IPS DF 6.9 (cell line): ENCODE data around the gene AIFM3.

ENCODE experiments used
- DNase-seq: peaks from one replicate; pipeline ENCODE4 v3.0.0-alpha.2; 2013; ENCODE audit warnings: low read depth, low spot score
- H3K27ac ChIP-seq: one replicate; pipeline ENCODE4 v1.5.1; 2013; ENCODE audit warnings: low read length, control low read depth
- H3K27me3 ChIP-seq: 2 replicates; pipeline ENCODE4 v1.6.1; 2013; ENCODE audit warnings: mild to moderate bottlenecking, low read length; ENCODE audit not compliant: control insufficient read depth, insufficient read depth
- H3K36me3 ChIP-seq: 2 replicates; pipeline ENCODE4 v1.6.1; 2013; ENCODE audit warnings: low read length; ENCODE audit not compliant: control insufficient read depth, insufficient read depth
- H3K4me1 ChIP-seq: 2 replicates; pipeline ENCODE4 v1.6.1; 2013; ENCODE audit warnings: low read length; ENCODE audit not compliant: control insufficient read depth, insufficient read depth
- H3K4me3 ChIP-seq: 2 replicates; pipeline ENCODE4 v1.5.1; 2013; ENCODE audit warnings: mild to moderate bottlenecking, low read length
- H3K9me3 ChIP-seq: 2 replicates; pipeline ENCODE4 v1.6.1; 2013; ENCODE audit warnings: low read length, inconsistent platforms; ENCODE audit not compliant: control insufficient read depth, insufficient read depth
- WGBS: extraction: QIAGEN DNeasy Blood & Tissue Kit; methylation state at CpG from one replicate; pipeline ENCODE4 v1.1.7; 2013; ENCODE audit warnings: mixed read lengths, missing lambda C conversion rate; ENCODE audit not compliant: insufficient read length, insufficient coverage; 5-methylcytosine and 5-hydroxymethylcytosine counted together

The AIFM3 gene

DNA sequence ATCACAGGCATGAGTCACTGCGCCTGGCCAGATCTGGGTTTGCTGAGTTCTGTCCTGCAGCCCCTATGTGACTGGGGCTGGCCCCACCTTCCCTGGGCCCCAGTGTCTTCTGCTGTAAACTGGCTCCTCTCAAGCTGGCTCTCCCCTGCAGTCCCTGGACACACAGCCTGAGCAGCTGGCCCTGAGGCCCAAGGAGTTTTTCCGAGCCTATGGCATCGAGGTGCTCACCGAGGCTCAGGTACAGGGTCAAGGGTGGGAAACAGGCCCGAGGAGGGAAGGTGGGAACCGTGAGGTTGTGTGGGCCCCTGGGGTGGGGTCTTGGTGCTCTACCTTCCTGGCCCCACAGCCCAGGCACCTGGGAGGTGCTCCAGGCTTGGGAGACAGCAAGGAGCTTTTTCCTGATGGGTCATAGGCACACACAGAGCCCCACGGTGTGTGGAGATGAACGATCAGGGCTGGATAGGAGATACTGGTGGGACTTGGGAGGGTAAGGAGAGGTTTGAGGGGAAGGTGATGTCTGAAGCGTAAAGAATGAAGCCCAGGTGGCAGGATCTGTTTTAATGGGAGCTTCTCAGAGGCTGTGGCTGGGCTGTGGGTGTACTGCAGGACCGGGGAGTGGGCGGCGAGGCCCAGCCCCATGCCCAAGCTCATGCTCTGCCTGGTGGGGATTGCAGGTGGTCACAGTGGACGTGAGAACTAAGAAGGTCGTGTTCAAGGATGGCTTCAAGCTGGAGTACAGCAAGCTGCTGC lies 8.7 kb downstream of the AIFM3 start:
- Histone ChIP-seq H3K27me3 (no peaks in the 10 kb centered on the region), H3K36me3 (no peaks in the 10 kb centered on the region), H3K4me3 (no peak overlapping the region), H3K4me1 (peaks cover 6% of the 10 kb centered on the region; the same call in 1 of the 2 replicates), H3K27ac (no peak overlapping the region), H3K9me3 (no peaks in the 10 kb centered on the region)
- WGBS: no CpG with 5 or more reads among the region's 14 CpGs
- DNase-seq: no peak

GRCh38 chr22:20976291-20976877 lies 9.3 kb downstream of the AIFM3 start:
- H3K9me3 ChIP-seq: no peaks in the 10 kb centered on the region
- no CpG with 5 or more reads among the region's 24 CpGs for WGBS
- H3K27ac ChIP-seq: no peak overlapping the region
- no peak overlapping the region for H3K4me3 ChIP-seq
- DNase-seq: no peak
- no peaks in the 10 kb centered on the region for H3K36me3 ChIP-seq
- no peaks in the 10 kb centered on the region for H3K27me3 ChIP-seq
- H3K4me1 ChIP-seq: peaks cover 4% of the 10 kb centered on the region; the same call in 1 of the 2 replicates

DNA sequence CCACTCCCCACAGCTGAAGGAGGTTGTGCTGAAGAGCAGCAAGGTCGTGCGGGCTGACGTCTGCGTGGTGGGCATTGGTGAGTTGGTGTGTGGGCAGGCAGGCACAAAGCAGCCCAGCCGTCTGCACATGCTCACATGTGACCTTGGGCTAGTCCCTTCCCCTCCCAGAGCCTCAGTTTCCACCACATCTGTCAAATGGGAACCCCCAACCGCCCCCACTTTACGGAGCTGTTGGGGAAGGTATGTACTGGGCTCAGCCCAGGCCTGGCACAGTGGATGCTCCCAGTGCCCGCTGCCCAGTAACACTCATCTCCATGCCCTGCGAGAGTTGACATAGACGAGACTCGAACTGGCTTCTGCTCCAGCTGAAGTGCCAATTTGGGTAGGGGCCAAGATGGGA lies 10.0 kb downstream of the AIFM3 start:
- H3K27me3 ChIP-seq: no peaks in the 10 kb centered on the region

GRCh38 chr22:20977516-20978170 lies 10.6 kb downstream of the AIFM3 start:
- no peak overlapping the region for H3K27ac ChIP-seq
- no peaks in the 10 kb centered on the region; the same call in 1 of the 2 replicates for H3K36me3 ChIP-seq
- no peak overlapping the region for H3K4me3 ChIP-seq
- H3K9me3 ChIP-seq: no peaks in the 10 kb centered on the region
- H3K4me1 ChIP-seq: peaks cover 4% of the 10 kb centered on the region; the same call in 1 of the 2 replicates
- no peaks in the 10 kb centered on the region for H3K27me3 ChIP-seq
- WGBS: no CpG with 5 or more reads among the region's 17 CpGs
- DNase-seq: no peak

More for the DNA sequence above, 10.0 kb downstream of the AIFM3 start:
- Histone ChIP-seq H3K27ac (no peak overlapping the region), H3K4me1 (peaks cover 4% of the 10 kb centered on the region; the same call in 1 of the 2 replicates), H3K4me3 (no peak overlapping the region), H3K36me3 (no peaks in the 10 kb centered on the region; the same call in 1 of the 2 replicates), H3K9me3 (no peaks in the 10 kb centered on the region)
- DNase-seq: no peak
- no CpG with 5 or more reads among the region's 11 CpGs for WGBS

GRCh38 chr22:20978419-20978818 lies 11.4 kb downstream of the AIFM3 start:
- Histone ChIP-seq H3K27me3 (no peaks in the 10 kb centered on the region), H3K4me3 (no peak overlapping the region)

GRCh38 chr22:20979243-20979809 lies 12.3 kb downstream of the AIFM3 start:
- Histone ChIP-seq H3K4me3 (peak overlapping the region; percentile 7; the same call in 1 of the 2 replicates), H3K27me3 (no peaks in the 10 kb centered on the region), H3K9me3 (no peaks in the 10 kb centered on the region), H3K36me3 (no peaks in the 10 kb centered on the region; the same call in 1 of the 2 replicates), H3K27ac (no peak overlapping the region), H3K4me1 (peaks cover 5% of the 10 kb centered on the region)
- no CpG with 5 or more reads among the region's 39 CpGs for WGBS
- DNase-seq: no peak

More at GRCh38 chr22:20978419-20978818, 11.4 kb downstream of the AIFM3 start:
- DNase-seq: no peak
- H3K36me3 ChIP-seq: no peaks in the 10 kb centered on the region; the same call in 1 of the 2 replicates
- no peaks in the 10 kb centered on the region for H3K9me3 ChIP-seq
- no peak overlapping the region for H3K27ac ChIP-seq
- H3K4me1 ChIP-seq: peaks cover 5% of the 10 kb centered on the region
- no CpG with 5 or more reads among the region's 2 CpGs for WGBS

- DNase-seq: no peak
- no peaks in the 10 kb centered on the region; the same call in 1 of the 2 replicates for H3K36me3 ChIP-seq
- no CpG with 5 or more reads among the region's 13 CpGs for WGBS
- H3K9me3 ChIP-seq: no peaks in the 10 kb centered on the region
- no peak overlapping the region; the same call in 1 of the 2 replicates for H3K4me3 ChIP-seq
- H3K4me1 ChIP-seq: peaks cover 5% of the 10 kb centered on the region
- no peak overlapping the region for H3K27ac ChIP-seq
- H3K27me3 ChIP-seq: no peaks in the 10 kb centered on the region
These were observed 12.9 kb downstream of the AIFM3 start for GRCh38 chr22:20979940-20980453.

GRCh38 chr22:20980523-20980922 lies 13.5 kb downstream of the AIFM3 start:
- no peak for DNase-seq
- H3K9me3 ChIP-seq: no peaks in the 10 kb centered on the region
- no peaks in the 10 kb centered on the region for H3K27me3 ChIP-seq
- H3K4me1 ChIP-seq: peaks cover 5% of the 10 kb centered on the region
- WGBS: no CpG with 5 or more reads among the region's 4 CpGs
- H3K4me3 ChIP-seq: no peak overlapping the region
- peaks cover under 1% of the 10 kb centered on the region; the same call in 1 of the 2 replicates for H3K36me3 ChIP-seq
- no peak overlapping the region for H3K27ac ChIP-seq

DNA sequence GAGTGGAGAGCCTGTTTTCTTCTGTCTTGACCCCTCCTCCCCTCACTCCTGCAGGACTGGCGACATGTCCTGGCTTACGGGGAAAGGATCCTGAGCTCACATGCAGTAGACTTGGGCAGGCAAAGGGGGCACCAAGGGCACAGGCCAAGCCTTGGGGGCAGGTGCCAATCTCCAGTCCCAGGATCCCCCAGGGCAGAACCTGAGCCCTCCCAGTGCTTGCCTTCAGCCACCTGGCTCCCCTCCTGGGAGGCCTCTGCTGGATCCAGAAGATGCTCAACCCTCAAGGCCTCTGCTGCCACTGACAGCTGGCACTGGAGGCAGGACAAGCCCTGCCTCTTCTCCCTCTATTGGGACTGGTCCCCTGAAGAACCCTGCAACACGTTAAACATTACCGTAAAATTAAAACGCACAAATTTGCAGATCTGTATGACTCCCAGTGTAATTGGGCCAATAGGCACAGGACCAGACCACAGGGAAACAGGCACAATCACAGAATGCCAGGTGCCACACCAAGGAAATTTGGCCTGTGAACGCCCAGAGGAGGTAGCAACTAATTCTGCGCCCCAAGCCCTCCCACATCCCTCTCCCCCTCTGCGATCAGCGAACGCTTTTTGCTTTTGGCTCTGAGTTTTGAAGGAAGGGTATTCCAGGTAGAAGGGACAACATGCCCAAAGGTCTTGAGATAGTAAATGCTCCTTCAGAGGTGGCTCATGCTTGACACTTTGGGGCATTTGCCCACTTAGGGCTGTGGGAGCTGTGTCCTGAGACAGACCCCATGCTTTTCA lies 14.1 kb downstream of the AIFM3 start:
- H3K27ac ChIP-seq: no peak overlapping the region
- no peaks in the 10 kb centered on the region for H3K27me3 ChIP-seq
- DNase-seq: no peak
- H3K9me3 ChIP-seq: no peaks in the 10 kb centered on the region
- peaks cover 5% of the 10 kb centered on the region for H3K4me1 ChIP-seq
- peaks cover 5% of the 10 kb centered on the region; the same call in 1 of the 2 replicates for H3K36me3 ChIP-seq
- peak overlapping the region; percentile 83; the same call in 1 of the 2 replicates for H3K4me3 ChIP-seq
- WGBS: no CpG with 5 or more reads among the region's 10 CpGs
